Fibroblast of lung (primary cell): ENCODE results near the gene GPR55. TPM values are rescaled to one million over a fixed set of nuclear protein-coding genes. Genes with fewer than 3 reads are reported as not detected.

Source experiments
- DNase-seq, 2 donors: peaks; one replicate each; pipeline versions ENCODE4 v3.0.0 to v3.0.0-alpha.2; 2010; ENCODE audit warnings: low read depth in 2 of 2
- H2AFZ ChIP-seq: 2 replicates; pipeline ENCODE4 v1.5.1; 2012; ENCODE audit warnings: low read length, control low read depth, inconsistent platforms
- H3K27ac ChIP-seq: 2 replicates; pipeline ENCODE4 v1.5.1; 2011; ENCODE audit warnings: low read length, control low read depth; ENCODE audit not compliant: insufficient read depth
- H3K27me3 ChIP-seq: 2 replicates; pipeline ENCODE4 v1.5.1; 2011; ENCODE audit warnings: mild to moderate bottlenecking, low read length; ENCODE audit not compliant: control insufficient read depth, insufficient read depth
- H3K36me3 ChIP-seq: 2 replicates; pipeline ENCODE4 v1.5.1; 2011; ENCODE audit warnings: low read length; ENCODE audit not compliant: control insufficient read depth, insufficient read depth
- H3K4me1 ChIP-seq: 2 replicates; pipeline ENCODE4 v1.5.1; 2011; ENCODE audit warnings: low read length; ENCODE audit not compliant: control insufficient read depth, insufficient read depth; ENCODE audit errors: extremely low read depth
- H3K4me2 ChIP-seq: 2 replicates; pipeline ENCODE4 v1.5.1; 2011; ENCODE audit warnings: low read length, control low read depth; ENCODE audit not compliant: insufficient read depth; ENCODE audit errors: extremely low read depth
- H3K4me3 ChIP-seq, 4 experiments: fragments of 200-600 bp in 1 of 4; sonication (generic) in 1 of 4; replicated peaks in 1 of 4; 2 replicates each; pipeline ENCODE4 v1.5.1; 2011 to 2016; ENCODE audit warnings: low read length in 4 of 4, low read depth in 3 of 4, mild to moderate bottlenecking in 3 of 4, control low read depth in 2 of 4, inconsistent platforms in 1 of 4, mixed read lengths in 1 of 4; ENCODE audit not compliant: insufficient read depth in 1 of 4; ENCODE audit errors: control extremely low read depth in 1 of 4
- H3K79me2 ChIP-seq: 2 replicates; pipeline ENCODE4 v1.5.1; 2012; ENCODE audit warnings: mild to moderate bottlenecking, low read length, inconsistent platforms; ENCODE audit not compliant: control insufficient read depth, insufficient read depth
- H3K9ac ChIP-seq: 2 replicates; pipeline ENCODE4 v1.5.1; 2011; ENCODE audit warnings: mild to moderate bottlenecking, low read length, control low read depth; ENCODE audit not compliant: insufficient read depth
- H3K9me3 ChIP-seq: 2 replicates; pipeline ENCODE4 v1.5.1; 2012; ENCODE audit warnings: low read depth, low read length; ENCODE audit not compliant: control insufficient read depth, insufficient read depth
- H4K20me1 ChIP-seq: 2 replicates; pipeline ENCODE4 v1.5.1; 2011; ENCODE audit warnings: low read length; ENCODE audit not compliant: control insufficient read depth, insufficient read depth; ENCODE audit errors: extremely low read depth
- CTCF ChIP-seq, 2 donors: IDR thresholded peaks in 1 of 2; conservative IDR thresholded peaks in 1 of 2; 1 replicate in 1 of 2; 2 replicates in 1 of 2; pipeline ENCODE4 v1.5.1; 2011 to 2012; ENCODE audit warnings: low read length in 2 of 2, control low read depth in 1 of 2, inconsistent platforms in 1 of 2, low read depth in 1 of 2, mild to moderate bottlenecking in 1 of 2
- EZH2 ChIP-seq: IDR thresholded peaks from 2 replicates; pipeline ENCODE4 v1.5.1; 2012; ENCODE audit warnings: low read length, control low read depth, mild to moderate bottlenecking; ENCODE audit errors: missing control alignments
- polyA plus RNA-seq, 2 donors: library from polyadenylated mRNA; depleted of rRNA in 1 of 2; stranded (reverse) in 1 of 2; unstranded in 1 of 2; fragments of >200 nt; gene quantifications; 2 replicates each; pipeline ENCODE4 v1.2.1, GENCODE V29; 2011 to 2012; ENCODE audit warnings: missing spikeins in 1 of 2
- total RNA-seq: library from RNA; depleted of rRNA; stranded (reverse); fragments of >200 nt; gene quantifications from 2 replicates; pipeline ENCODE4 v1.2.1, GENCODE V29; 2014

Gene GPR55
- total and polyA plus RNA-seq, 2 donors (not counting 1 experiment from before 2014, with no cell fraction given), result not detected

GRCh38 chr2:230900336-230900995, 24.6 kb downstream of the GPR55 start:
- H3K27ac ChIP-seq, result no peak overlapping the region
- H3K4me1 ChIP-seq, result no peaks in the 10 kb centered on the region
- H3K9me3 ChIP-seq, result no peaks in the 10 kb centered on the region
- H3K9ac ChIP-seq, result no peak overlapping the region
- H3K36me3 ChIP-seq, result no peaks in the 10 kb centered on the region
- no peak for TF ChIP-seq CTCF (conservative IDR thresholded peaks at IDR 0.05 in 1 of 2, IDR thresholded peaks at IDR 0.05 in 1 of 2; ENCODE audit: low read depth in 1 of 2, low read length in 2 of 2)
- TF ChIP-seq EZH2, result no peak
- no peak overlapping the region for H3K4me2 ChIP-seq
- DNase-seq, result no peak
- no peak overlapping the region for H3K4me3 ChIP-seq
- peaks cover 20% of the 10 kb centered on the region for H3K27me3 ChIP-seq
- H3K79me2 ChIP-seq, result no peaks in the 10 kb centered on the region
- H4K20me1 ChIP-seq, result no peaks in the 10 kb centered on the region
- no peak overlapping the region for H2AFZ ChIP-seq

- Histone ChIP-seq H3K27me3 (peaks cover 20% of the 10 kb centered on the region), H2AFZ (no peak overlapping the region), H3K36me3 (no peaks in the 10 kb centered on the region), H3K4me1 (no peaks in the 10 kb centered on the region), H3K27ac (no peak overlapping the region), H3K9ac (no peak overlapping the region), H3K4me2 (no peak overlapping the region), H4K20me1 (no peaks in the 10 kb centered on the region), H3K79me2 (no peaks in the 10 kb centered on the region), H3K9me3 (no peaks in the 10 kb centered on the region), H3K4me3 (no peak overlapping the region)
- no peak for DNase-seq
- TF ChIP-seq CTCF (conservative IDR thresholded peaks at IDR 0.05 in 1 of 2, IDR thresholded peaks at IDR 0.05 in 1 of 2; ENCODE audit: low read depth in 1 of 2, low read length in 2 of 2) (no peak), EZH2 (no peak)
Measured at GRCh38 chr2:230899786-230900185, 25.3 kb downstream of the GPR55 start.

- Histone ChIP-seq H3K27me3 (peaks cover 20% of the 10 kb centered on the region), H3K9ac (no peak overlapping the region), H2AFZ (no peak overlapping the region), H4K20me1 (no peaks in the 10 kb centered on the region), H3K36me3 (no peaks in the 10 kb centered on the region), H3K79me2 (no peaks in the 10 kb centered on the region), H3K4me2 (no peak overlapping the region), H3K4me3 (no peak overlapping the region), H3K9me3 (no peaks in the 10 kb centered on the region), H3K4me1 (no peaks in the 10 kb centered on the region), H3K27ac (no peak overlapping the region)
- no peak for TF ChIP-seq EZH2
- TF ChIP-seq CTCF (conservative IDR thresholded peaks at IDR 0.05 in 1 of 2, IDR thresholded peaks at IDR 0.05 in 1 of 2; ENCODE audit: low read depth in 1 of 2, low read length in 2 of 2), result no peak
- no peak for DNase-seq
Measured at GRCh38 chr2:230899287-230899686, 25.8 kb downstream of the GPR55 start.
